Ishikawa (cell line): ENCODE measurements around the gene LMTK2.

Experiments
- CREB1 ChIP-seq: IDR thresholded peaks from 2 replicates; pipeline ENCODE4 v1.6.1; 2012; ENCODE audit warnings: low read depth
- EGR1 ChIP-seq: IDR thresholded peaks from 2 replicates; pipeline ENCODE4 v1.6.1; 2012
- EP300 ChIP-seq: IDR thresholded peaks from 2 replicates; pipeline ENCODE4 v1.6.1; 2012; ENCODE audit warnings: borderline replicate concordance
- FOXM1 ChIP-seq: IDR thresholded peaks from 2 replicates; pipeline ENCODE4 v1.6.1; 2012; ENCODE audit warnings: low read depth, borderline replicate concordance
- NFIC ChIP-seq: IDR thresholded peaks from 2 replicates; pipeline ENCODE4 v1.6.1; 2012
- RAD21 ChIP-seq: IDR thresholded peaks from 2 replicates; pipeline ENCODE4 v1.6.1; 2012; ENCODE audit warnings: low read depth
- REST ChIP-seq: IDR thresholded peaks from 2 replicates; pipeline ENCODE4 v1.6.1; 2012; ENCODE audit warnings: low read depth, mild to moderate bottlenecking
- TEAD4 ChIP-seq: IDR thresholded peaks from 2 replicates; pipeline ENCODE4 v1.6.1; 2012
- YY1 ChIP-seq: IDR thresholded peaks from 2 replicates; pipeline ENCODE4 v1.6.1; 2012; ENCODE audit warnings: low read depth
- ZBTB7A ChIP-seq: IDR thresholded peaks from 2 replicates; pipeline ENCODE4 v1.6.1; 2012; ENCODE audit warnings: low read depth

- TF ChIP-seq CREB1: no peak
- TF ChIP-seq EP300: no peak
- no peak for TF ChIP-seq REST
- no peak for TF ChIP-seq FOXM1
- no peak for TF ChIP-seq EGR1
- TF ChIP-seq RAD21: no peak
- no peak for TF ChIP-seq YY1
- no peak for TF ChIP-seq ZBTB7A
- no peak for TF ChIP-seq NFIC
- TF ChIP-seq TEAD4: no peak
Observed at GRCh38 chr7:98254951-98255610, 148.4 kb downstream of the LMTK2 start.
